Heart left ventricle (tissue), 16 donors: Measurements from ENCODE around the gene ANKZF1. TPM values are rescaled to one million over a fixed set of nuclear protein-coding genes. Genes with fewer than 3 reads are reported as not detected.

ENCODE experiments used
- ATAC-seq, 4 donors: fragments of 200-7000 bp; cut with Tn5 transposase; one replicate each; pipeline ENCODE4 v1.9.1; 2020 to 2022; ENCODE audit warnings: moderate library complexity in 4 of 4, mild to moderate bottlenecking in 3 of 4, moderate number of reproducible peaks in 1 of 4
- DNase-seq, 5 donors: peaks; one replicate each; pipeline ENCODE4 v3.0.0-alpha.2; 2020
- H3K27ac ChIP-seq, 12 donors: fragments of 200-600 bp; sonication (generic) in 4 of 12; one replicate each; pipeline versions ENCODE4 v1.5.0 to v1.8.0; 2016 to 2022; ENCODE audit warnings: mild to moderate bottlenecking in 2 of 12
- H3K27me3 ChIP-seq, 9 donors: fragments of 200-600 bp; sonication (generic) in 2 of 9; one replicate each; pipeline versions ENCODE4 v1.5.1 to v1.8.0; 2016 to 2022; ENCODE audit warnings: mild to moderate bottlenecking in 3 of 9
- H3K36me3 ChIP-seq, 9 donors: fragments of 200-600 bp; sonication (generic) in 2 of 9; one replicate each; pipeline versions ENCODE4 v1.5.0 to v1.8.0; 2018 to 2022; ENCODE audit warnings: mild to moderate bottlenecking in 2 of 9
- H3K4me1 ChIP-seq, 12 donors: fragments of 200-600 bp; sonication (generic) in 4 of 12; one replicate each; pipeline versions ENCODE4 v1.5.0 to v1.8.0; 2016 to 2022; ENCODE audit warnings: mild to moderate bottlenecking in 3 of 12
- H3K4me3 ChIP-seq, 12 donors: fragments of 200-600 bp; sonication (generic) in 4 of 12; one replicate each; pipeline versions ENCODE4 v1.5.0 to v1.8.0; 2017 to 2022; ENCODE audit warnings: mild to moderate bottlenecking in 9 of 12, moderate library complexity in 4 of 12
- H3K9me3 ChIP-seq, 12 donors: fragments of 200-600 bp; sonication (generic) in 4 of 12; one replicate each; pipeline versions ENCODE4 v1.5.0 to v1.8.0; 2016 to 2022; ENCODE audit warnings: mild to moderate bottlenecking in 1 of 12
- POLR2A ChIP-seq, 2 donors: fragments of 450-650 bp; IDR thresholded peaks; one replicate each; pipeline ENCODE4 v1.6.1; 2017; ENCODE audit warnings: antibody characterized with exemption in 2 of 2, mild to moderate bottlenecking in 2 of 2, moderate library complexity in 2 of 2
- WGBS, 4 donors: extraction: QIAGEN DNeasy Blood & Tissue Kit in 2 of 4; methylation state at CpG; one replicate each; pipeline versions ENCODE4 v1.1.5 to v1.1.7; 2013 to 2018; 5-methylcytosine and 5-hydroxymethylcytosine counted together
- intact Hi-C, 10 donors: fragments of 100-400 bp; cut with DNase I; formaldehyde crosslinking; loops; one replicate each; pipeline versions ENCODE4 v1.11.1 to v1.14.2; 2022
- polyA plus RNA-seq, 2 donors: library from polyadenylated mRNA; stranded (reverse); fragments of 200-250 nt; gene quantifications; one replicate each; pipeline ENCODE4 v1.2.3, GENCODE V29; 2013
- total RNA-seq, 9 donors: library from RNA; depleted of rRNA in 2 of 9; stranded (reverse); fragments of >200 nt in 2 of 9; fragmentation: NEBNext Ultra II Directional in 3 of 9; extraction: Animal tissue kit (Norgen Biotek cat#: 25700) in 3 of 9; gene quantifications; one replicate each; pipeline versions ENCODE4 v1.1.0 to v1.2.4, GENCODE V29; 2016 to 2023
- TF ChIP-seq, protein P1 (sequence below), 12 donors: fragments of 200-600 bp; sonication (generic) in 4 of 12; IDR thresholded peaks; one replicate each; pipeline versions ENCODE4 v1.5.0 to v1.8.0; 2018 to 2022; ENCODE audit warnings: antibody characterized with exemption in 12 of 12, mild to moderate bottlenecking in 5 of 12
- donor health status: ischemic (EF 13 %, LVEDD 7.1; RV severe dilation, severe dysfunction).
- donor health status: healthy with polysubstance abuse.
- donor health status: DM: no; HTN: yes; CAD: no.
- donor health status: DM: no; HTN: no; CAD: no.
- donor health status: ischemic (EF 25% LVEDD 6.9; RV normal size, moderate dysfunction).
- donor health status: ischemic (EF 25% LVEDD 5.7; RV mildly dilated, moderate dysfunction).
- donor health status: healthy.
- donor health status: DM: yes; HTN: yes; CAD: no.
- donor health status: ischemic (EF 35%, LVEDD 5.7; RV mildly dilated, moderate dysfunction).
- donor health status: nonischemic (EF 11% LVEDD 7.7; RV severe dilation, severe dysfunction).
- donor health status: DM: yes; HTN: yes; CAD: no.
- donor health status: PGD.
- donor health status: ischemic (EF 29% LVEDD 5.4; RV normal size, mild dysfunction).
- donor health status: nonischemic (EF 23%, LVEDD 6.1; RV moderate dilation, normal function).

Gene ANKZF1
- total and polyA plus RNA-seq, 11 donors = 14.0 to 36.8 (median 26.3) TPM

DNA sequence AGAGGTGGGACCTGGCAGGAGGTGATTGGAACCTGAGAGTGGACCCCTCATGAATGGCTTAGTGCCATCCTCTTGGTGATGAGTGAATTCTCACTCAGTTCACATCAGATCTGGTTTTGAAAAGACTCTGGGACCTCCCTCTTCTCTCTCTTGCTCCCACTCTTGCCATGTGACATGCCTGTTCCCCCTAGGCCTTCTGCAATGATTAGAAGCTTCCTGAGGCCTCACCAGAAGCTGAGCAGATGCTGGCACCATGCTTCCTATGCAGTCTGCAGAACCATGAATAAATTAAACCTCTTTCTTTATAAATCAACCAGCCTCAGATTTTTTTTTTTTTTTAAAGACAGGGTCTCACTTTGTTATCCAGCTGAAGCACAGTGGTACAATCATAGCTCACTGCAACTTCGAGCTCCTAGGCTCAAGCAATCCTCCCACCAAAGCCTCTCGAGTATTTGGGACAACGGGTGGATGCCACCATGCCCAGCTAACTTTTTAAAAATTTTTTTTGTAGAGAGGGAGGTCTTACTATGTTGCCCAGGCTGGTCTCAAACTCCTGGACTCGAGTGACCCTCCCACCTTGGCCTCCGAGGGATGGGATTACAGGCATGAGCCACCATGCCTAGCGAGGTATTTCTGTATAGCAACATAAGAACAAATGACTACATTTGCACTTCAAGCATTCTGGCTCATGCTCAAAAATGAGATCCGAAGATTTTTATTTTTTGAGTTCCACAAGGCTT is 25.0 kb upstream of the ANKZF1 start:
- Histone ChIP-seq H3K4me3 (no peak overlapping the region), H3K27me3 (peaks cover 0 to 3% (median 0%) of the 10 kb centered on the region in 9 donors), H3K9me3 (no peaks in the 10 kb centered on the region), H3K36me3 (peaks cover 0 to 20% (median 17%) of the 10 kb centered on the region in 9 donors), H3K4me1 (peaks cover 0 to 25% (median 17%) of the 10 kb centered on the region in 12 donors), H3K27ac (no peak overlapping the region)
- ATAC-seq (no peak), DNase-seq (peak in 1 of 5 donors; percentile 3)
- 91 to 95% (median 94%) methylated on average over 7 of the region's 7 CpGs for WGBS, 4 donors
- no peak for TF ChIP-seq POLR2A (IDR thresholded peaks at IDR 0.05)
- TF ChIP-seq, protein P1, sequence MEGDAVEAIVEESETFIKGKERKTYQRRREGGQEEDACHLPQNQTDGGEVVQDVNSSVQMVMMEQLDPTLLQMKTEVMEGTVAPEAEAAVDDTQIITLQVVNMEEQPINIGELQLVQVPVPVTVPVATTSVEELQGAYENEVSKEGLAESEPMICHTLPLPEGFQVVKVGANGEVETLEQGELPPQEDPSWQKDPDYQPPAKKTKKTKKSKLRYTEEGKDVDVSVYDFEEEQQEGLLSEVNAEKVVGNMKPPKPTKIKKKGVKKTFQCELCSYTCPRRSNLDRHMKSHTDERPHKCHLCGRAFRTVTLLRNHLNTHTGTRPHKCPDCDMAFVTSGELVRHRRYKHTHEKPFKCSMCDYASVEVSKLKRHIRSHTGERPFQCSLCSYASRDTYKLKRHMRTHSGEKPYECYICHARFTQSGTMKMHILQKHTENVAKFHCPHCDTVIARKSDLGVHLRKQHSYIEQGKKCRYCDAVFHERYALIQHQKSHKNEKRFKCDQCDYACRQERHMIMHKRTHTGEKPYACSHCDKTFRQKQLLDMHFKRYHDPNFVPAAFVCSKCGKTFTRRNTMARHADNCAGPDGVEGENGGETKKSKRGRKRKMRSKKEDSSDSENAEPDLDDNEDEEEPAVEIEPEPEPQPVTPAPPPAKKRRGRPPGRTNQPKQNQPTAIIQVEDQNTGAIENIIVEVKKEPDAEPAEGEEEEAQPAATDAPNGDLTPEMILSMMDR (IDR thresholded peaks at IDR 0.05) = no peak
- intact Hi-C loops = loop anchor here in 7 of 10 donors (2.0 to 5.0 kb wide), 4 partner anchors 24 to 42 kb away; partner anchors contain the start of genes NHEJ1 (in 3 of the 7) and SLC23A3 (in 3 of the 7)

DNA sequence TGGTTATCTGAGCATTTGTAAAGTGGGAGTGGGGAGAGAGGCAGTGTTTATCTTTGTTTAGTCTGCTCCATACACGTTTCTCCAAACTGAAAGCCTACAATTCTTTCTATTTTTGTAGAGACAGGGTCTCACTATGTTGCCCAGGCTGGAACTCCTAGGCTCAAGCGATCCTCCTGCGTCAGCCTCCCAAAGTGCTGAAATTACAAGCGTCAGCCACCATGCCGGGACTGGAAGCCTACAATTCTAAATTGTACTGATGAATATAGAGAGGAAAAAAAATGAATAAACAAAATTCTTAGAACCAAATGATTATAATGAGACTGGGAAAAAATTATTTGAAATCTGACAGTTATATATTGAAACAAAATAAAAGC is 24.5 kb upstream of the ANKZF1 start:
- peak in 1 of 5 donors; percentile 2 for DNase-seq
- 84 to 89% (median 86%) methylated on average over 5 of the region's 5 CpGs for WGBS, 4 donors

DNA sequence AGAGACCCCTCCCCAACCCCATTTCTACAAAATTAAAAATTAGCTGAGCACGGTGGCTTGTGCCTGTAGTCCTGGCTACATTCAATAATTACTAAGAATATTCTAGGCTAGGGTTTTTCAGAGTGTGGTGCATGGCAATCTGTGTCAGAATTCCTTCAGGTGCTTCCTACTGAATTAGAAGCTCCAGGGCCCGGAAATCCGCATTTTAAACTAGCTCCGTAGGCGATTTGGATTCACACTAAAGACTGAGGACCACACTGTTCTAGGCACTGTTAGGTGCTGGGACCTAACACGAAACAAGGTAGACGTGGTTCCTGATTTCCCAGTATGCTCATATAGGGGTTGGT is 23.7 kb upstream of the ANKZF1 start:
- peaks cover 0 to 25% (median 17%) of the 10 kb centered on the region in 12 donors for H3K4me1 ChIP-seq
- no peaks in the 10 kb centered on the region for H3K9me3 ChIP-seq
- no peak for DNase-seq
- intact Hi-C loops = loop anchor here in 9 of 10 donors (1.0 to 5.0 kb wide), 10 partner anchors 23 to 45 kb away; partner anchors contain the start of genes NHEJ1 (in 4 of the 9), SLC23A3 (in 3 of the 9), RETREG2 (in 2 of the 9) and ANKZF1 (in 1 of the 9)
- ATAC-seq = no peak
- peak overlapping the region; percentile 80 to 99 (median 96) for H3K27ac ChIP-seq
- TF ChIP-seq, protein P1 (IDR thresholded peaks at IDR 0.05) = no peak
- TF ChIP-seq POLR2A (IDR thresholded peaks at IDR 0.05) = no peak
- H3K27me3 ChIP-seq = no peaks in the 10 kb centered on the region
- 20 to 22% (median 20%) methylated on average over 7 of the region's 7 CpGs for WGBS, 4 donors
- H3K4me3 ChIP-seq = peak overlapping the region in 11 of 12 donors; percentile 54 to 95 (median 72)
- H3K36me3 ChIP-seq = peaks cover 0 to 33% (median 30%) of the 10 kb centered on the region in 9 donors

More for the DNA sequence above, 24.5 kb upstream of the ANKZF1 start:
- Histone ChIP-seq H3K36me3 (peaks cover 0 to 25% (median 23%) of the 10 kb centered on the region in 9 donors), H3K4me3 (no peak overlapping the region), H3K9me3 (no peaks in the 10 kb centered on the region), H3K4me1 (peaks cover 0 to 25% (median 17%) of the 10 kb centered on the region in 12 donors), H3K27me3 (no peaks in the 10 kb centered on the region), H3K27ac (no peak overlapping the region)
- no peak for TF ChIP-seq POLR2A (IDR thresholded peaks at IDR 0.05)
- TF ChIP-seq, protein P1 (IDR thresholded peaks at IDR 0.05) = no peak
- no peak for ATAC-seq
- intact Hi-C loops = loop anchor here in 7 of 10 donors (2.0 to 5.0 kb wide), 4 partner anchors 24 to 43 kb away; partner anchors contain the start of genes NHEJ1 (in 3 of the 7) and SLC23A3 (in 3 of the 7)
